ENCODE measurements around the gene MAP7D1. TPM values are rescaled to one million over a fixed set of nuclear protein-coding genes. Genes with fewer than 3 reads are reported as not detected.

MAP7D1 gene
- total and polyA plus RNA-seq, 2 of the 13 experiments (the other 11 are each of a cell fraction or from before 2014, with no cell fraction given): 5.6 to 7.2 TPM

DNA sequence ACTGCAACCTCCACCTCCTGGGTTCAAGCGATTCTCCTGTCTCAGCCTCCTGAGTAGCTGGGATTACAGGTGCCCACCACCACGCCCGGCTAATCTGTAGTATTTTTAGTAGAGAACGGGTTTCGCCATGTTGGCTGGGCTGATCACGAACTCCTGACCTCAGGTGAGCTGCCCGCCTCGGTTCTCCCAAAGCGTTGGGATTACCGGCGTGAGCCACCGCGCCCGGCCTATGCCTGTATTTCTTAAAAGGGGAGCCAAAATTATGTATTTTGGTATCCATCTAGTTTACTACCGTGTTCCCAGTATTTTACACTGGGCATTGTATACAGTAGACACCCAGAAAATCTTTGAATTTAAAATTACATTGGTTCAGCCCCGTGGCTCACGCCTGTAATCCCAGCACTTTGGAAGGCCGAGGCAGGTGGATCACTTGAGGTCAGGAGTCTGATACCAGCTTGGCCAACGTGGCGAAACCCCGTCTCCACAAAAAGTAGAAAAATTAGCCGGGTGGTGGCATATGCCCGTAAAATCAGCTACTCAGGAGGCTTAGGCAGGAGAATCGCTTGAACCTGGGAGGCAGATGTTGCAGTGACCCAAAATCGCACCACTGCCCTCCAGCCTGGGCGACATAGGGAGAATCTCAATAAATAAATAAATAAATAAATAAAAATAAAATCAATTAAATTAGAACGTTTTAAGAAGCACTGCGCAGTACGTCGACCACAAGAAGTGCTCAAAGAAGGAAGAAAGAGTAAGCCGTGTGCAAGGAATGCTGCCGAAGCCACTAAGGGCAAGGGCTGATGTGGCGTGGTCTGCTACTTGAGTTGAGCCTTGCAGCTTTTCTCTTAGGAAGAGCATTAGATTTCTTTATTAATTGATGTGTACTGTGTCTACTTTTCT lies 66.8 kb downstream of the MAP7D1 start (continued):
- no peak for TF ChIP-seq TBL1XR1 (IDR thresholded peaks at IDR 0.05; ENCODE audit: borderline replicate concordance, low read length, partially characterized antibody)
- TF ChIP-seq GTF2F1 (IDR thresholded peaks at IDR 0.05; ENCODE audit: low read length): no peak
- TF ChIP-seq FOXP1 (IDR thresholded peaks at IDR 0.05): no peak
- TF ChIP-seq FOXP1 (CRISPR knock-in tag; IDR thresholded peaks at IDR 0.05): no peak
- TF ChIP-seq NR2F2 (IDR thresholded peaks at IDR 0.05; ENCODE audit: borderline replicate concordance, low read depth): no peak

DNA sequence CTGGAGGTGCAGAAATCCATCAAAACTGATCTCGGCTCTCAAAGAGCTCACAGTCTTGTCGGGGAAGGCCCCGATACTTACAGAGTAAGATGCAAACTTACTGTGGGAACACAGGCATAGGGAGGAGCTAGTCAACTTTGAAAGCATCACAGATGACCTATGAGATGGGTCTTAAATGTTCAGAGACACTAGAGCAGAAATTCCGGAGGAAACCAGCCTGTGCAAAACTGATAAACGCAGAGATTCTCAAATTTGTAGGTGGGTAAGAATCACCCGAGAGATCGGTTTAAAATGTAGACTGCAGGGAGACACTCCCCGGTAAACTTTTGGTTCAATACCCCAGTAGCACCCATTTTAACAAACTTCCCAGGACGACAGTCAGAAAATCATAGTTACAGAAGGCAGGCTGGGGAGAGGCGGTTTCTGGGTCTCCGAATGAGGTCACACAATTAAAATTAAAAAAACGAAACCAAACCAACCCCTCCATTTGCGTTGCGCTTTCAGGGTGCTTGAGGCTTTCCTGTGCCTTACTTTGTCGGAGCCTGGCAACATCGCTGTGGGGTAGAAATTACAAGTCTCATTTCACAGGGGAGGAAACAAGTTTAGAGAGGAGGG lies 67.5 kb downstream of the MAP7D1 start:
- Histone ChIP-seq H3K27ac (ENCODE audit: extremely low read length, insufficient read depth, low read length) (peak overlapping the region; percentile 87), H3K4me3 (replicated peaks in 1 of 3; ENCODE audit: insufficient read depth in 1 of 3, low read depth in 2 of 3, low read length in 3 of 3) (peak overlapping the region; percentile 83 to 88 (median 86)), H3K4me2 (ENCODE audit: low read depth, low read length) (peak overlapping the region; percentile 64), H4K20me1 (ENCODE audit: insufficient read depth, low read length) (peaks cover 37% of the 10 kb centered on the region), H3K4me1 (ENCODE audit: insufficient read depth, low read length) (peaks cover 36% of the 10 kb centered on the region), H3K9me3 (ENCODE audit: low read length) (no peaks in the 10 kb centered on the region), H2AFZ (ENCODE audit: low read length) (peak overlapping the region; percentile 88), H3K79me2 (ENCODE audit: insufficient read depth, low read length) (peaks cover 42% of the 10 kb centered on the region), H3K27me3 (ENCODE audit: control insufficient read depth in 1 of 2, insufficient read depth in 2 of 2, low read length in 2 of 2) (no peaks in the 10 kb centered on the region; a peak in 1 of 5 replicates), H3K36me3 (replicated peaks in 1 of 2; ENCODE audit: control insufficient read depth in 1 of 2, insufficient read depth in 2 of 2, low read length in 2 of 2) (peaks cover 7 to 9% of the 10 kb centered on the region in 2 experiments; a peak in 3 of 5 replicates), H3K9ac (ENCODE audit: insufficient read depth, low read depth, low read length) (peak overlapping the region; percentile 86)
- POLR2A ChIA-PET: interaction anchor here (0.8 to 8.2 kb wide), 22 partner anchors 10 to 241 kb away, joined by 3 to 141 read pairs (median 9); partner anchors contain the start of genes EVA1B, MAP7D1, MRPS15 and SH3D21
- TSS peak; percentile 96 for BruUV-seq (replicated peaks)
- CTCF ChIA-PET (ENCODE audit: low intra/inter-chr PET ratio, low total read pairs): no interaction called here
- no peak for DNase-seq (ENCODE audit: low spot score)
- in situ Hi-C loops (cut with HindIII; ENCODE audit: extremely low pct_ligation_motif_present, low pct_unique_long_range_greater_than_20kb) (no loop called here), intact Hi-C loops (cut with micrococcal nuclease; ENCODE audit: unreplicated experiment) (loop anchor here (5.0 to 10.0 kb wide), 2 partner anchors 44 to 69 kb away; partner anchors contain the start of gene MAP7D1)
- FAIRE-seq: peak; percentile 62
- peak; percentile 17 for ATAC-seq
- 0% methylated on average over 16 of the region's 16 CpGs for WGBS (ENCODE audit: low lambda C conversion rate)
- 0 out of 2 replicates have a peak, but pooled peaks have one; percentile 23 for TF ChIP-seq ZNF441 (CRISPR knock-in tag; IDR thresholded peaks at IDR 0.05; ENCODE audit: borderline replicate concordance)
- 0 out of 2 replicates have a peak, but pooled peaks have one; percentile 19 for TF ChIP-seq ZSCAN20 (CRISPR knock-in tag; IDR thresholded peaks at IDR 0.05; ENCODE audit: borderline replicate concordance)
- TF ChIP-seq ZNF749 (CRISPR knock-in tag; IDR thresholded peaks at IDR 0.05; ENCODE audit: borderline replicate concordance): no peak
- no peak for TF ChIP-seq NONO (IDR thresholded peaks at IDR 0.05)
- TF ChIP-seq NONO (CRISPR knock-in tag; conservative IDR thresholded peaks at IDR 0.05): peak; percentile 6; the same call in 1 of the 2 replicates
- TF ChIP-seq CHD2 (IDR thresholded peaks at IDR 0.05; ENCODE audit: low read depth, low read length): no peak
- 0 out of 2 replicates have a peak, but pooled peaks have one; percentile 39 for TF ChIP-seq ZNF232 (CRISPR knock-in tag; IDR thresholded peaks at IDR 0.05; ENCODE audit: borderline replicate concordance)
- no peak for TF ChIP-seq ZNF564 (CRISPR knock-in tag; IDR thresholded peaks at IDR 0.05)
- 0 out of 2 replicates have a peak, but pooled peaks have one; percentile 1 for TF ChIP-seq CCDC6 (CRISPR knock-in tag; IDR thresholded peaks at IDR 0.05)
- TF ChIP-seq, protein P1, sequence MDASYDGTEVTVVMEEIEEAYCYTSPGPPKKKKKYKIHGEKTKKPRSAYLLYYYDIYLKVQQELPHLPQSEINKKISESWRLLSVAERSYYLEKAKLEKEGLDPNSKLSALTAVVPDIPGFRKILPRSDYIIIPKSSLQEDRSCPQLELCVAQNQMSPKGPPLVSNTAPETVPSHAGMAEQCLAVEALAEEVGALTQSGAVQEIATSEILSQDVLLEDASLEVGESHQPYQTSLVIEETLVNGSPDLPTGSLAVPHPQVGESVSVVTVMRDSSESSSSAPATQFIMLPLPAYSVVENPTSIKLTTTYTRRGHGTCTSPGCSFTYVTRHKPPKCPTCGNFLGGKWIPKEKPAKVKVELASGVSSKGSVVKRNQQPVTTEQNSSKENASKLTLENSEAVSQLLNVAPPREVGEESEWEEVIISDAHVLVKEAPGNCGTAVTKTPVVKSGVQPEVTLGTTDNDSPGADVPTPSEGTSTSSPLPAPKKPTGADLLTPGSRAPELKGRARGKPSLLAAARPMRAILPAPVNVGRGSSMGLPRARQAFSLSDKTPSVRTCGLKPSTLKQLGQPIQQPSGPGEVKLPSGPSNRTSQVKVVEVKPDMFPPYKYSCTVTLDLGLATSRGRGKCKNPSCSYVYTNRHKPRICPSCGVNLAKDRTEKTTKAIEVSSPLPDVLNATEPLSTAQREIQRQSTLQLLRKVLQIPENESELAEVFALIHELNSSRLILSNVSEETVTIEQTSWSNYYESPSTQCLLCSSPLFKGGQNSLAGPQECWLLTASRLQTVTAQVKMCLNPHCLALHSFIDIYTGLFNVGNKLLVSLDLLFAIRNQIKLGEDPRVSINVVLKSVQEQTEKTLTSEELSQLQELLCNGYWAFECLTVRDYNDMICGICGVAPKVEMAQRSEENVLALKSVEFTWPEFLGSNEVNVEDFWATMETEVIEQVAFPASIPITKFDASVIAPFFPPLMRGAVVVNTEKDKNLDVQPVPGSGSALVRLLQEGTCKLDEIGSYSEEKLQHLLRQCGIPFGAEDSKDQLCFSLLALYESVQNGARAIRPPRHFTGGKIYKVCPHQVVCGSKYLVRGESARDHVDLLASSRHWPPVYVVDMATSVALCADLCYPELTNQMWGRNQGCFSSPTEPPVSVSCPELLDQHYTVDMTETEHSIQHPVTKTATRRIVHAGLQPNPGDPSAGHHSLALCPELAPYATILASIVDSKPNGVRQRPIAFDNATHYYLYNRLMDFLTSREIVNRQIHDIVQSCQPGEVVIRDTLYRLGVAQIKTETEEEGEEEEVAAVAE (CRISPR knock-in tag; IDR thresholded peaks at IDR 0.05; ENCODE audit: borderline replicate concordance): no peak
- TF ChIP-seq ZNF878 (CRISPR knock-in tag; IDR thresholded peaks at IDR 0.05): 0 out of 2 replicates have a peak, but pooled peaks have one; percentile 33
- 0 out of 2 replicates have a peak, but pooled peaks have one; percentile 1 for TF ChIP-seq GFI1 (CRISPR knock-in tag; IDR thresholded peaks at IDR 0.05; ENCODE audit: borderline replicate concordance)
- TF ChIP-seq ZC3H13 (CRISPR knock-in tag; IDR thresholded peaks at IDR 0.05): 0 out of 2 replicates have a peak, but pooled peaks have one; percentile 57
